DMS53 (cell line): ENCODE results near the gene POU2AF3.

ENCODE experiments used
- DNase-seq: peaks from one replicate; lab custom pipeline; 2025; lab: John Stamatoyannopoulos, UW

Gene POU2AF3

GRCh38 chr11:111353776-111354600 is 55.6 kb downstream of the POU2AF3 start:
- no peak for DNase-seq

- no peak for DNase-seq
Measured at GRCh38 chr11:111354601-111354891, 56.2 kb downstream of the POU2AF3 start.

- DNase-seq, result no peak
Measured at GRCh38 chr11:111355101-111355500, 56.8 kb downstream of the POU2AF3 start.

GRCh38 chr11:111355956-111356659 is 57.8 kb downstream of the POU2AF3 start:
- no peak for DNase-seq

GRCh38 chr11:111356660-111357048 is 58.3 kb downstream of the POU2AF3 start:
- DNase-seq, result no peak

GRCh38 chr11:111357150-111358037 is 59.0 kb downstream of the POU2AF3 start:
- DNase-seq, result peak; percentile 57
